GM18502 (cell line): ENCODE data around the gene PFDN4.

Experiments used
- ATAC-seq: cut with Tn5 transposase; IDR thresholded peaks from one replicate; pipeline ENCODE4 v1.9.1; 2021; ENCODE audit warnings: mild to moderate bottlenecking; ENCODE audit not compliant: unreplicated experiment, poor library complexity

The PFDN4 gene

GRCh38 chr20:54207743-54208547 is at the start of gene PFDN4:
Gene PFDN4 (plus strand): TSS chr20:54208087. CDS start chr20:54208101, 14 bp downstream.
- peak; percentile 95 for ATAC-seq

GRCh38 chr20:54158226-54158625 is 49.7 kb upstream of the PFDN4 start:
- no peak for ATAC-seq

GRCh38 chr20:54158856-54159418 is 49.0 kb upstream of the PFDN4 start:
- ATAC-seq, result no peak

- no peak for ATAC-seq
These were observed 47.6 kb upstream of the PFDN4 start for GRCh38 chr20:54160065-54161007.

GRCh38 chr20:54161008-54161820 is 46.7 kb upstream of the PFDN4 start:
- no peak for ATAC-seq

- ATAC-seq, result no peak
These were observed 46.1 kb upstream of the PFDN4 start for GRCh38 chr20:54161821-54162149.

GRCh38 chr20:54162378-54163009 is 45.4 kb upstream of the PFDN4 start:
- no peak for ATAC-seq

GRCh38 chr20:54163402-54163801 is 44.5 kb upstream of the PFDN4 start:
- no peak for ATAC-seq

GRCh38 chr20:54165014-54165413 is 42.9 kb upstream of the PFDN4 start:
- ATAC-seq, result no peak

GRCh38 chr20:54165803-54166202 is 42.1 kb upstream of the PFDN4 start:
- ATAC-seq, result no peak

- no peak for ATAC-seq
These were observed 40.8 kb upstream of the PFDN4 start for GRCh38 chr20:54166987-54167662.

- ATAC-seq, result no peak
These were observed 39.7 kb upstream of the PFDN4 start for GRCh38 chr20:54167909-54168872.

- ATAC-seq, result no peak
These were observed 38.7 kb upstream of the PFDN4 start for GRCh38 chr20:54168961-54169862.

- no peak for ATAC-seq
These were observed 37.8 kb upstream of the PFDN4 start for GRCh38 chr20:54170026-54170471.

GRCh38 chr20:54170963-54171362 is 36.9 kb upstream of the PFDN4 start:
- no peak for ATAC-seq

- no peak for ATAC-seq
These were observed 35.4 kb upstream of the PFDN4 start for GRCh38 chr20:54172532-54172855.
